CD14-positive monocyte (primary cell): ENCODE data around the gene EHD3. TPM values are rescaled to one million over a fixed set of nuclear protein-coding genes. Genes with fewer than 3 reads are reported as not detected.
A peak's percentile ranks its signal among the peaks of the same experiment; 100 is the strongest.

ENCODE experiments used
- DNase-seq, 3 donors: peaks; one replicate each; pipeline ENCODE4 v3.0.0-alpha.2; 2011 to 2022
- H2AFZ ChIP-seq: 2 replicates; pipeline ENCODE4 v1.6.0; 2012; ENCODE audit warnings: mild to moderate bottlenecking, low read depth, low read length, inconsistent platforms; ENCODE audit not compliant: insufficient read depth, poor library complexity, severe bottlenecking
- H3K27ac ChIP-seq, 2 donors: 1 replicate in 1 of 2; 2 replicates in 1 of 2; pipeline ENCODE4 v1.5.1; 2012 to 2013; ENCODE audit warnings: low read length in 2 of 2, control low read depth in 1 of 2, inconsistent platforms in 1 of 2, low read depth in 1 of 2, mild to moderate bottlenecking in 1 of 2
- H3K27me3 ChIP-seq, 2 donors: one replicate each; pipeline versions ENCODE4 v1.6.0 to v1.6.1; 2011 to 2013; ENCODE audit warnings: low read length in 2 of 2; ENCODE audit not compliant: control insufficient read depth in 2 of 2, insufficient read depth in 2 of 2
- H3K36me3 ChIP-seq, 2 donors: replicated peaks in 1 of 2; 1 replicate in 1 of 2; 2 replicates in 1 of 2; pipeline versions ENCODE4 v1.5.1 to v1.6.1; 2012 to 2013; ENCODE audit warnings: low read length in 2 of 2, control low read depth in 1 of 2, inconsistent platforms in 1 of 2, mild to moderate bottlenecking in 1 of 2; ENCODE audit not compliant: insufficient read depth in 2 of 2, control insufficient read depth in 1 of 2
- H3K4me1 ChIP-seq, 2 donors: 1 replicate in 1 of 2; 2 replicates in 1 of 2; pipeline versions ENCODE4 v1.5.1 to v1.6.1; 2012 to 2013; ENCODE audit warnings: low read length in 2 of 2, control low read depth in 1 of 2, inconsistent platforms in 1 of 2, mild to moderate bottlenecking in 1 of 2, moderate library complexity in 1 of 2; ENCODE audit not compliant: insufficient read depth in 2 of 2, control insufficient read depth in 1 of 2
- H3K4me2 ChIP-seq: replicated peaks from 2 replicates; pipeline ENCODE3; 2012; ENCODE audit warnings: low read length, moderate library complexity, mild to moderate bottlenecking; ENCODE audit not compliant: poor library complexity, severe bottlenecking; ENCODE audit errors: extremely low read depth
- H3K4me3 ChIP-seq, 3 experiments: fragments of 200-600 bp in 1 of 3; sonication (generic) in 1 of 3; replicated peaks in 1 of 3; 1 replicate in 2 of 3; 2 replicates in 1 of 3; pipeline ENCODE4 v1.5.1; 2011 to 2013; ENCODE audit warnings: low read length in 3 of 3, mild to moderate bottlenecking in 3 of 3, control low read depth in 2 of 3, low read depth in 2 of 3, inconsistent platforms in 1 of 3, moderate library complexity in 1 of 3
- H3K79me2 ChIP-seq: 2 replicates; pipeline ENCODE4 v1.6.0; 2012; ENCODE audit warnings: mild to moderate bottlenecking, control low read depth, inconsistent platforms, low read length, moderate library complexity; ENCODE audit not compliant: insufficient read depth
- H3K9ac ChIP-seq: 2 replicates; pipeline ENCODE4 v1.6.0; 2017; ENCODE audit warnings: low read length, mild to moderate bottlenecking; ENCODE audit not compliant: insufficient read depth, poor library complexity, severe bottlenecking
- H3K9me3 ChIP-seq, 2 donors: replicated peaks in 1 of 2; 1 replicate in 1 of 2; 2 replicates in 1 of 2; pipeline versions ENCODE4 v1.5.1 to v1.6.1; 2012 to 2013; ENCODE audit warnings: low read length in 2 of 2, control low read depth in 1 of 2; ENCODE audit not compliant: control insufficient read depth in 1 of 2, insufficient read depth in 1 of 2
- H4K20me1 ChIP-seq: 2 replicates; pipeline ENCODE4 v1.6.0; 2012; ENCODE audit warnings: mild to moderate bottlenecking, low read length, control low read depth, moderate library complexity; ENCODE audit not compliant: insufficient read depth
- H3K27ac Mint-ChIP-seq, 7 donors: one replicate each; pipeline ENCODE4 v1.8.0; 2020; ENCODE audit warnings: mild to moderate bottlenecking in 7 of 7, mixed read lengths in 7 of 7, moderate library complexity in 6 of 7, inconsistent platforms in 2 of 7
- H3K27me3 Mint-ChIP-seq, 3 donors: one replicate each; pipeline ENCODE4 v1.8.0; 2021 to 2022; ENCODE audit warnings: low read depth in 3 of 3, mild to moderate bottlenecking in 3 of 3, mixed read lengths in 3 of 3, moderate library complexity in 3 of 3, inconsistent platforms in 1 of 3
- H3K36me3 Mint-ChIP-seq, 2 donors: one replicate each; pipeline ENCODE4 v1.8.0; 2020; ENCODE audit warnings: mixed read lengths in 2 of 2, inconsistent platforms in 1 of 2, mild to moderate bottlenecking in 1 of 2
- H3K4me1 Mint-ChIP-seq: one replicate; pipeline ENCODE4 v1.8.0; 2020; ENCODE audit warnings: mild to moderate bottlenecking, mixed read lengths
- H3K4me3 Mint-ChIP-seq, 2 donors: one replicate each; pipeline ENCODE4 v1.8.0; 2020; ENCODE audit warnings: mild to moderate bottlenecking in 2 of 2, mixed read lengths in 2 of 2, moderate library complexity in 1 of 2
- H3K9me3 Mint-ChIP-seq, 7 donors: one replicate each; pipeline ENCODE4 v1.8.0; 2020 to 2022; ENCODE audit warnings: mixed read lengths in 7 of 7, mild to moderate bottlenecking in 6 of 7, moderate library complexity in 6 of 7, inconsistent platforms in 2 of 7
- WGBS: methylation state at CpG from one replicate; pipeline ENCODE4 v1.1.5; 2013; ENCODE audit warnings: missing lambda C conversion rate; ENCODE audit not compliant: insufficient coverage; 5-methylcytosine and 5-hydroxymethylcytosine counted together
- intact Hi-C, 2 donors: fragments of 100-400 bp; cut with micrococcal nuclease; formaldehyde crosslinking; loops; one replicate each; pipeline versions ENCODE4 v1.15.0 to v1.15.1; 2023
- polyA plus RNA-seq, 3 donors: library from polyadenylated mRNA; depleted of rRNA in 1 of 3; unstranded in 2 of 3; stranded (reverse) in 1 of 3; fragments of 300-500 nt in 2 of 3; fragments of >200 nt in 1 of 3; fragmentation: Illumina TruSeq in 2 of 3; gene quantifications; 1 replicate in 2 of 3; 2 replicates in 1 of 3; pipeline ENCODE4 v1.2.3, GENCODE V29; 2012 to 2021
- TF ChIP-seq, protein P1 (sequence below): fragments of 200-600 bp; IDR thresholded peaks from one replicate; pipeline ENCODE4 v1.8.0; 2022; ENCODE audit warnings: antibody characterized with exemption, mild to moderate bottlenecking

The EHD3 gene
- polyA plus RNA-seq, 3 donors, result 1.1 to 1.5 (median 1.4) TPM

DNA sequence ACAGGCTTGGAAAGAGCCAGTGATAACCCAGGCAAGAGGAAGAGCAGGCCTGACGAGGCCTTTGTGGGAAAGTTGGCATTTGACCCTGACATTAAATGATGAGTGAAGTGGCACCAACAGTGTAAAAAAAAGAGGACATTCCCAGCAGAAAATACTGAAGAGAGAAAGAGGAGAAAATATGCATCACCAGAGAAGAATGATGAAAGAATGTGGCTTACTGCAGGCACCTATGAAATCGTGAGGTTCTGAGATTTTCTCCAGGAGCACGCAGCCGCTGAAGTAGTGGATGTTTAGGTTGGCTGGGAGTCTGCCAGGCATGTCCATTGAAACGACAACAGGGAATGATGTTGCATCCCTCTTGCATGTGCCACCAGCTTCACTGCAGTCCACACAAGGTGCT is 13.8 kb downstream of the EHD3 start:
- no peak overlapping the region for H3K4me2 ChIP-seq
- no peaks in the 10 kb centered on the region for H3K4me1 ChIP-seq
- intact Hi-C loops, result no loop called here
- Mint-ChIP-seq H3K4me3 (no peak overlapping the region), H3K36me3 (no peaks in the 10 kb centered on the region), H3K27me3 (peaks cover 0 to 7% (median 0%) of the 10 kb centered on the region in 3 donors), H3K4me1 (no peaks in the 10 kb centered on the region), H3K9me3 (no peaks in the 10 kb centered on the region), H3K27ac (peak overlapping the region in 1 of 7 donors; percentile 21)
- H3K9me3 ChIP-seq, result no peaks in the 10 kb centered on the region
- no peaks in the 10 kb centered on the region for H3K79me2 ChIP-seq
- H3K27ac ChIP-seq, result no peak overlapping the region
- H3K27me3 ChIP-seq, result no peaks in the 10 kb centered on the region
- no peak overlapping the region for H3K4me3 ChIP-seq
- WGBS, result 93% methylated on average over 5 of the region's 5 CpGs
- H3K36me3 ChIP-seq, result no peaks in the 10 kb centered on the region
- H4K20me1 ChIP-seq, result no peaks in the 10 kb centered on the region
- H2AFZ ChIP-seq, result no peak overlapping the region
- no peak overlapping the region for H3K9ac ChIP-seq
- TF ChIP-seq, protein P1, sequence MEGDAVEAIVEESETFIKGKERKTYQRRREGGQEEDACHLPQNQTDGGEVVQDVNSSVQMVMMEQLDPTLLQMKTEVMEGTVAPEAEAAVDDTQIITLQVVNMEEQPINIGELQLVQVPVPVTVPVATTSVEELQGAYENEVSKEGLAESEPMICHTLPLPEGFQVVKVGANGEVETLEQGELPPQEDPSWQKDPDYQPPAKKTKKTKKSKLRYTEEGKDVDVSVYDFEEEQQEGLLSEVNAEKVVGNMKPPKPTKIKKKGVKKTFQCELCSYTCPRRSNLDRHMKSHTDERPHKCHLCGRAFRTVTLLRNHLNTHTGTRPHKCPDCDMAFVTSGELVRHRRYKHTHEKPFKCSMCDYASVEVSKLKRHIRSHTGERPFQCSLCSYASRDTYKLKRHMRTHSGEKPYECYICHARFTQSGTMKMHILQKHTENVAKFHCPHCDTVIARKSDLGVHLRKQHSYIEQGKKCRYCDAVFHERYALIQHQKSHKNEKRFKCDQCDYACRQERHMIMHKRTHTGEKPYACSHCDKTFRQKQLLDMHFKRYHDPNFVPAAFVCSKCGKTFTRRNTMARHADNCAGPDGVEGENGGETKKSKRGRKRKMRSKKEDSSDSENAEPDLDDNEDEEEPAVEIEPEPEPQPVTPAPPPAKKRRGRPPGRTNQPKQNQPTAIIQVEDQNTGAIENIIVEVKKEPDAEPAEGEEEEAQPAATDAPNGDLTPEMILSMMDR, result no peak
- DNase-seq, result no peak

DNA sequence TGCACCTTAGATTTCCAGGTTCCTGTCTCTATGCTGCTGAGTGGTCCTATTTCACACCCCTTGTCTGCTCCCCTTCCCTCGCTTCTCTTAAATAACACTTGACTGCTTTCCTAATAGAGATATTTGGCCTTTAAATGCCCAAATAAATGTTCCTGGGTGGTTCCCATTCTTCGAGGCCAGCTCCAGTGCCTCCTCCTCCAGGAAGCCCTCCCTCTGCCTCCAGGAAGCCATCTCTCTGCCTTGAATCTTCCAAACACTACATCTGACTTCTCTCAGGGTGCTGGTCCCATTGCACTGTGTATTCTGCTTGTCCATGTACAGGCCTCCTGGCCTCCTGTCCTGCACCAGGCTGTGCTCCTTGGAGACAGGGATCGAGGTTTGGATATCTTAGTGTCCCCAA is 14.2 kb downstream of the EHD3 start:
- no peaks in the 10 kb centered on the region for H3K9me3 Mint-ChIP-seq
- peaks cover 0 to 7% (median 0%) of the 10 kb centered on the region in 3 donors for H3K27me3 Mint-ChIP-seq
- TF ChIP-seq, protein P1, result no peak
- no peaks in the 10 kb centered on the region for H3K4me1 ChIP-seq
- no peaks in the 10 kb centered on the region for H3K79me2 ChIP-seq
- no peak overlapping the region for H3K4me3 ChIP-seq
- H4K20me1 ChIP-seq, result no peaks in the 10 kb centered on the region
- H3K36me3 ChIP-seq, result no peaks in the 10 kb centered on the region
- no peak overlapping the region for H3K4me2 ChIP-seq
- no peaks in the 10 kb centered on the region for H3K27me3 ChIP-seq
- H3K9me3 ChIP-seq, result no peaks in the 10 kb centered on the region
- no peak for DNase-seq
- H3K27ac ChIP-seq, result no peak overlapping the region
- no peak overlapping the region for H3K9ac ChIP-seq
- H3K4me1 Mint-ChIP-seq, result no peaks in the 10 kb centered on the region
- WGBS, result 70% methylated on average over 2 of the region's 3 CpGs
- no peaks in the 10 kb centered on the region for H3K36me3 Mint-ChIP-seq
- H3K4me3 Mint-ChIP-seq, result no peak overlapping the region
- intact Hi-C loops, result no loop called here
- no peak overlapping the region for H2AFZ ChIP-seq
- peak overlapping the region in 1 of 7 donors; percentile 74 for H3K27ac Mint-ChIP-seq
